ENCODE results near the gene PLEKHG3.

DNA sequence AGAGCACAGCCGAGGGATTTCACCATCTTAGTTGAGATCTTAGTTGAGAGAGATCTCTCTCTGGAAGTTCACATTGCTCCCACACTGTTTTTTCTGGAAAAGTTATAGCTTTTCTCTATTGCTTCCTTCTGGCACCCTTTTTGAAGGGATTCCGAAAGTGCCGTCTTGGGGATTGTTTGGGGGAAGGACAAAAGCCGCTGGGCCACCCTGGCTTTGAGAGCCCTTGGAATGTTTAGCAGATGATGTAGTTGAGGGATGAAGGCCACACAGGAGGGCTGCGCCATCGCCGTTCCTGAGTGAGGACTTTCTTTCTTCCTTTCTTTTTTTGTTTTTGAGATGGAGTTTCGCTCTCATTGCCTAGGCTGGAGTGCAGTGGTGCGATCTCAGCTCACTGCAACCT is 17.7 kb downstream of the PLEKHG3 start:
- TF ChIP-seq, protein P1, sequence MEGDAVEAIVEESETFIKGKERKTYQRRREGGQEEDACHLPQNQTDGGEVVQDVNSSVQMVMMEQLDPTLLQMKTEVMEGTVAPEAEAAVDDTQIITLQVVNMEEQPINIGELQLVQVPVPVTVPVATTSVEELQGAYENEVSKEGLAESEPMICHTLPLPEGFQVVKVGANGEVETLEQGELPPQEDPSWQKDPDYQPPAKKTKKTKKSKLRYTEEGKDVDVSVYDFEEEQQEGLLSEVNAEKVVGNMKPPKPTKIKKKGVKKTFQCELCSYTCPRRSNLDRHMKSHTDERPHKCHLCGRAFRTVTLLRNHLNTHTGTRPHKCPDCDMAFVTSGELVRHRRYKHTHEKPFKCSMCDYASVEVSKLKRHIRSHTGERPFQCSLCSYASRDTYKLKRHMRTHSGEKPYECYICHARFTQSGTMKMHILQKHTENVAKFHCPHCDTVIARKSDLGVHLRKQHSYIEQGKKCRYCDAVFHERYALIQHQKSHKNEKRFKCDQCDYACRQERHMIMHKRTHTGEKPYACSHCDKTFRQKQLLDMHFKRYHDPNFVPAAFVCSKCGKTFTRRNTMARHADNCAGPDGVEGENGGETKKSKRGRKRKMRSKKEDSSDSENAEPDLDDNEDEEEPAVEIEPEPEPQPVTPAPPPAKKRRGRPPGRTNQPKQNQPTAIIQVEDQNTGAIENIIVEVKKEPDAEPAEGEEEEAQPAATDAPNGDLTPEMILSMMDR (conservative IDR thresholded peaks at IDR 0.05), result no peak
- no peak for TF ChIP-seq EZH2 (IDR thresholded peaks at IDR 0.05; ENCODE audit: low read depth)
